H7 (cell line): ENCODE measurements around the gene ATP2B3. TPM values are rescaled to one million over a fixed set of nuclear protein-coding genes. Genes with fewer than 3 reads are reported as not detected.

ENCODE experiments used
- DNase-seq: peaks from one replicate; pipeline ENCODE4 v3.0.0; 2012
- H3K27me3 ChIP-seq: 2 replicates; pipeline ENCODE4 v1.6.0; 2011; ENCODE audit warnings: mild to moderate bottlenecking, low read length; ENCODE audit not compliant: control insufficient read depth, insufficient read depth
- H3K36me3 ChIP-seq: replicated peaks from 2 replicates; pipeline ENCODE4 v1.5.1; 2011; ENCODE audit warnings: low read length; ENCODE audit not compliant: control insufficient read depth, insufficient read depth
- H3K4me3 ChIP-seq: 2 replicates; pipeline ENCODE4 v1.5.1; 2011; ENCODE audit warnings: low read depth, mild to moderate bottlenecking, control low read depth, low read length, moderate library complexity; ENCODE audit not compliant: insufficient read depth
- total RNA-seq: library from RNA; depleted of rRNA; stranded (reverse); fragments of >200 nt; shearing (Covaris generic); gene quantifications from 2 replicates; pipeline ENCODE4 v1.2.3, GENCODE V29; 2014

The ATP2B3 gene
- total RNA-seq, 1 experiment from 2014 or later: not detected

DNA sequence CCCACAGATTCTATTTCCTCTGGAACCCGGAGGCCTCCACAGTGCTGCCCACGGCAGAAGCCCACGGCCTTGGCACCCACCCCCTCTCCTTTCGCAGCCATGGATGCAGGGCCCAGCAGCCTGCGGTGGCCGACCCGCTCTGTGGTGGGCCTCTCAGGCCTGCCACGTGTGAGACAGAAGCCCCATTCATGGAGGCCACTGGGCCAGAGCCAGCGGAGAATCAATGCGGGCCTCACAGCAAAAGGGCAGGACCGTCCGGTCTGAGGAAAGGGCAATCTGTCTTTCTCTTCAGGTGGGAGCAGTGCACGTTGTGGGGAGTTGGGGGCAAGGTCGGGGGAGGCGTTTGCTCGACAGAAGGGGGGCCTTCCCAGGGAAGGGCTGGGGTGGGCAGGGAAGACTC lies 38.7 kb upstream of the ATP2B3 start:
- H3K27me3 ChIP-seq: peaks cover 19% of the 10 kb centered on the region
- H3K4me3 ChIP-seq: no peak overlapping the region
- H3K36me3 ChIP-seq: no peaks in the 10 kb centered on the region
- DNase-seq: peak; percentile 57

DNA sequence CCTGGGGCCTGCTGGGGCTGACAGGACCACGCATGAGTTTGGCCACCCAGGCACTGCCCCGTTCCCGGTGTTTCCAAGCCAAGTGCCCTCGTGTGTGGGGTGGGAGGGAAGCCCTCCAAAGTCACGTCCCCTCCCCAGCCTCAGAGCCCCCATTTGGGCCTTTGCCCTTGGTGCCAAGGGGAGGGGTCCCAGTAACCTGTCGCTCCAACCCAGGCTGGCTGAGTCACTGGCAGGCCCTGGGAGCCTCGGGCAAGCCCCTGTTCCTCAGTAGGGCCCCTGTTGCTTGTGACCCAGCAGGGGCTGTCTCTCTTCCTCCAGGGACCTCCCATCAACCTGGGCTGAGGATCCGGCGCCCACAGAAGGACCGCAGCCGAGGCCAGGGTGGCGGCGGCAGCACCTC lies 36.4 kb upstream of the ATP2B3 start:
- no peak overlapping the region for H3K4me3 ChIP-seq
- DNase-seq: no peak
- H3K27me3 ChIP-seq: peaks cover 4% of the 10 kb centered on the region; the same call in 1 of the 2 replicates
- H3K36me3 ChIP-seq: no peaks in the 10 kb centered on the region

DNA sequence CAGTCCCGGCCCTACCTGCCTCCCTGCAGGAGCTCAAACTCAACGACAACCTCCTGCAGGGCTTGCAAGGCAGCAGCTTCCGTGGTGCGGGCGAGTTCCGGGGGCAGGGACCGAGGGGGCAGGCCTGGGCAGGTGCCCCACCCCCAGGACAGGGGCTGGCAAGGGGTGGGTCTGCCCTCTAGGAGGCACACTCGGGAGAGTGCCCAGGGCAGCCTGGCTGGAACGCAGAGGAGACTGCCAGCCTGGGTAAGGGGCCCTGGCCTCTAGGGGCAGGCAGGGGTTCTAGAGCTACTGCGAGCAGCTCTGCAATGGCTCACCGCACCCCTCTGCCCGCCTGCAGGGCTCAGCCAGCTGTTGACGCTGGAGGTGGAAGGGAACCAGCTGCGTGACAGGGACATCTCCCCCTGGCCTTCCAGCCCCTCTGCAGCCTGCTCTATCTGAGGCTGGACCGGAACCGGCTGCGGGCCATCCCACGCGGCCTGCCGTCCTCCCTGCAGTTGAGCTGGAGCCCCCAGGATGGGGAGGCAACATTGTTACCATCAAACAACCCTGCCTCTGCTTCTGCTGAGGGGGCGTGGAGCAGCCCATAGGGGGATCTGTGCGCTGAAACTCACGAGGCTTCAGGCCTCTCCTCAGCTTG lies 34.9 kb upstream of the ATP2B3 start:
- H3K27me3 ChIP-seq: no peaks in the 10 kb centered on the region
- peak; percentile 78 for DNase-seq
- H3K4me3 ChIP-seq: no peak overlapping the region
- H3K36me3 ChIP-seq: no peaks in the 10 kb centered on the region

- DNase-seq: no peak
- H3K36me3 ChIP-seq: no peaks in the 10 kb centered on the region
- H3K4me3 ChIP-seq: no peak overlapping the region
- no peaks in the 10 kb centered on the region for H3K27me3 ChIP-seq
These were observed 31.9 kb upstream of the ATP2B3 start for GRCh38 chrX:153485396-153486080.

DNA sequence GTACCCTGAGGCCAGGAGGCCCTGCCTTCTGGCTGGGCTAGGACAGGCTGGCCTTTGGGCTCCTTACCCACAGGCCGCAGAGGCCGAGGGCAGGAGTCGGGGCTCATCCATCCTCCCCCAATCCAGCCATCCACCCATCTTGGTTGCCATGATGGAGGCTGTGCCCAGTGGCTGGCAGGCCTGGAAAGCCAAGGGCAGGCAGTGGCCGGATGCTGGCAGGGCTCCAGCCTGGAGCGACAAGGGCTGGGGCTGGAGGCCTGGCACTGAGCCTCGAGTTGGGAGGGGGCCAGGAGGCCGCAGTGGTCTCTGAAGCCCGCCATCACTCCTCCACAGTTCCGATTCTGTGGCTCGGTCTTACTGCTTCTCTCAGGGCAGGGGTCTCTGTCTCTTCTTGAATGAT lies 31.3 kb upstream of the ATP2B3 start:
- DNase-seq: no peak

GRCh38 chrX:153487590-153488071 lies 29.8 kb upstream of the ATP2B3 start:
- Histone ChIP-seq H3K27me3 (no peaks in the 10 kb centered on the region), H3K36me3 (no peaks in the 10 kb centered on the region), H3K4me3 (no peak overlapping the region)
- DNase-seq: no peak

More for the DNA sequence above, 31.3 kb upstream of the ATP2B3 start:
- Histone ChIP-seq H3K27me3 (no peaks in the 10 kb centered on the region), H3K36me3 (no peaks in the 10 kb centered on the region), H3K4me3 (no peak overlapping the region)

- DNase-seq: no peak
- Histone ChIP-seq H3K27me3 (no peaks in the 10 kb centered on the region), H3K4me3 (no peak overlapping the region), H3K36me3 (no peaks in the 10 kb centered on the region)
These were observed 29.1 kb upstream of the ATP2B3 start for GRCh38 chrX:153488231-153488914.

DNA sequence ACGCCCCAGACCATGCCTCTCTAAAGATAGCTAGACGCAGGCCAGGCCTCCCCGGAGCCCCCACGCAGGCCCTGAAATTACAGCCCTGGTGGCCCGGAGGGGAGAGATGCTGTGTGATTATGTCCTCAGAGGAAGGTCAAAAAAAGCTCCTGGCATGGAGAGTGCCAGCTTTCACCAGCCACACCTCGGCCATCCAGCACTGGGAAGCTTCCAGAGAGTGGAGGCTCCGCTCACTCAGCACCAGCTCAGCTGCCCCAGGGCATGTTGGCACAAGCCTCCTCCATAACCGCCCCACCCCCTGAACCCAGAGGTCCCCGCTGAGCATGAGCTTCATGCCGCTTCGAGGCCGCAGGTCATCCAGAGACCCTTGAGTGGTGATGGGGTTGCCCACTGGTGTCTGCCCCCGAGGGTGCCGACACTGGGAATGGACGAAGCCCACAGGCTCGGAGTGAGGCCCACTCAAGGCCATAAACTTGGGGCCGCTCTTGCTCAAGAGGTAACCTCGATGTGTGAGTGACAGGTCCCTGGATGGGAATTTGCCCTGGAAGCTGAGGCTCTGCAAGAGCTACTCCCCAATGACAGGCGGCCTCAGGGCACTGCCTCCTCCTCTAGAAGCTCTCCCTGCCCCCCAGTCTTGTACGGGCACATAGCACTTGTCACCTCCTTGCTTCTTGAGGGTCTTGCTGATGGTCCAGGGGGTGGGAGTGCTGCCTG lies 27.1 kb upstream of the ATP2B3 start:
- Histone ChIP-seq H3K4me3 (no peak overlapping the region), H3K27me3 (no peaks in the 10 kb centered on the region), H3K36me3 (no peaks in the 10 kb centered on the region)
- no peak for DNase-seq

GRCh38 chrX:153491351-153491914 lies 26.0 kb upstream of the ATP2B3 start:
- no peak overlapping the region for H3K4me3 ChIP-seq
- no peaks in the 10 kb centered on the region for H3K36me3 ChIP-seq
- no peaks in the 10 kb centered on the region for H3K27me3 ChIP-seq
- no peak for DNase-seq

DNA sequence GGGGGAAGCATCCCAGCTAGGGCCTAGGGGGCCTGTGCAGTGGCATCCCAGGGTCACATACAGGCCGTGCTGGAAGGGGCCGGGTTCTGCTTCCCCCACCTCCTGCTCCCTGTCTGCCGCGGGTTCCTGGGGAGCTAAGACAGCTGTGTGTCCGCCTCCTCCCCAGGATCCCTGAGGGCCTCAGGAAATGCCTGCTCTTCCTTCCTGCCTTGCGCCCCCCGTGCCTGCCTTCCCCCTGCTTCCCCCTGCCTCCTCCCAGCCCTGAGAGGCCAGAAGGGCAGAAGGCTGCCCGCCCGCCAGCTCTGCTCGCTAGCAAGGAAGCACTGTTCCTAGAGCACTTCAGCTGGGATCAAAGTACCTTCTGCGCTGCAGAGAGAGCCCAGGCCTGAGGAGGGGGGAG lies 25.5 kb upstream of the ATP2B3 start:
- DNase-seq: no peak
- no peak overlapping the region for H3K4me3 ChIP-seq
- H3K27me3 ChIP-seq: no peaks in the 10 kb centered on the region
- H3K36me3 ChIP-seq: no peaks in the 10 kb centered on the region

DNA sequence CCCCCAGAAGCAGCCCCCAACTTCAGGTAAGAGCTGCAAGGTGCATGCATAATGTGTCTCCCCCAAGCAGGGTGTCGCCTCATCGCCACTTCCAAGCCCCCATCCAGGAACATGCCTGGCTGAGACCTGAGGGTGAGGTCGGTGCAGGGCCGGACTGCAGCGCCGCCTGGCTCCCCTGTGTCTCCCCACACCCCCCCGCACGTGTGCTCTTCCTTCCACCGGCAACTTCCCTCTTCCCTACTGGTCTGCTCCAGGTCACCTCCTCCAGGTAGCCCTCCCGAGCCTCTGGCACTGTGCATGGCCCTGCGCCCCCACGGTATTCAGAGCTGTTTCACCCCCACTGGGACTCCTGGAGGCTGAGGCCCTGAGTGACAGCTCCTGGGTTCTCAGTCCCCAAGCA lies 24.9 kb upstream of the ATP2B3 start:
- Histone ChIP-seq H3K27me3 (no peaks in the 10 kb centered on the region), H3K36me3 (no peaks in the 10 kb centered on the region), H3K4me3 (no peak overlapping the region)
- DNase-seq: no peak

- Histone ChIP-seq H3K36me3 (no peaks in the 10 kb centered on the region), H3K27me3 (no peaks in the 10 kb centered on the region), H3K4me3 (no peak overlapping the region)
- no peak for DNase-seq
These were observed 24.4 kb upstream of the ATP2B3 start for GRCh38 chrX:153493085-153493484.

DNA sequence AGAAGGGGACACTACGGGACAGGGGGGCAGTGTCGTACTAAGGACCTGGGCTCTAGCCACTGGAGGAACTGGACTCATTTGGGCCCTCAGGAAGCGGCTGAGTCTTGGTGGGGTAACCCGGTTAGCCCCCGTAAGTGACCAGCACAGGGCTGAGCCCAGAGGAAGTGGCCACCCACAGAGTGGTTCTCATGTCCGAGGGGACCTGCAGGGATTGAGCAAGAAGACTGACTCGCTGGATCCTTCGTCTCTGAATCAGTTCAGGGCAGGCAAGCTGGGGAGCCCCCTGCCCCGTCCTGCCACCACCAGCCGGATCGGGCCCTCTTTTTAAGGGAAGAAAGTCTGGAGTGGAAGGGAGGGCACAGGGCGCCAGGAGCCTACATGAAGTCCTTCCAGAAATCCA lies 23.4 kb upstream of the ATP2B3 start:
- no peaks in the 10 kb centered on the region for H3K27me3 ChIP-seq
- DNase-seq: no peak
- H3K4me3 ChIP-seq: no peak overlapping the region
- H3K36me3 ChIP-seq: no peaks in the 10 kb centered on the region
